Common myeloid progenitor, CD34-positive (primary cell): Measurements from ENCODE around the gene FSD1.
A peak's percentile ranks its signal among the peaks of the same experiment; 100 is the strongest.
"Not testable (repeated sequence)": the region's sequence is repeated elsewhere in the genome, so short reads cannot be mapped to it uniquely, and the experiment has no call there.

ENCODE experiments used
- CTCF ChIA-PET: fragments of 350-600 bp; sonication (Branson Sonifier 250); formaldehyde crosslinking; loops from one replicate; lab custom pipeline; 2021; ENCODE audit warnings: antibody characterized with exemption; lab: Charles Lee
- POLR2A ChIA-PET: fragments of 350-600 bp; sonication (Branson Sonifier 250); formaldehyde crosslinking; loops from one replicate; lab custom pipeline; 2021; ENCODE audit warnings: antibody characterized with exemption; lab: Charles Lee
- DNase-seq, 3 donors: peaks; one replicate each; pipeline versions ENCODE4 v3.0.0 to v3.0.0-alpha.2; 2013
- H3K27ac ChIP-seq, 2 experiments: 1 replicate in 1 of 2; 2 replicates in 1 of 2; pipeline ENCODE4 v1.7.0; 2013; ENCODE audit warnings: inconsistent platforms in 2 of 2, low read length in 2 of 2, mild to moderate bottlenecking in 2 of 2, low read depth in 1 of 2, moderate library complexity in 1 of 2; ENCODE audit not compliant: severe bottlenecking in 2 of 2, insufficient read depth in 1 of 2, poor library complexity in 1 of 2
- H3K27me3 ChIP-seq, 5 experiments: replicated peaks in 2 of 5; 1 replicate in 3 of 5; 2 replicates in 2 of 5; pipeline versions ENCODE4 v1.6.1 to v1.7.0; 2013; ENCODE audit warnings: low read length in 4 of 5, mild to moderate bottlenecking in 2 of 5, moderate library complexity in 2 of 5, inconsistent platforms in 1 of 5; ENCODE audit not compliant: insufficient read depth in 5 of 5, control insufficient read depth in 4 of 5
- H3K36me3 ChIP-seq, 4 experiments: 1 replicate in 2 of 4; 2 replicates in 2 of 4; pipeline versions ENCODE4 v1.6.1 to v1.7.0; 2013; ENCODE audit warnings: low read length in 3 of 4, control low read depth in 1 of 4, mild to moderate bottlenecking in 1 of 4; ENCODE audit not compliant: control insufficient read depth in 4 of 4, insufficient read depth in 4 of 4
- H3K4me1 ChIP-seq, 4 experiments: 1 replicate in 3 of 4; 2 replicates in 1 of 4; pipeline versions ENCODE4 v1.6.1 to v1.7.1; 2013; ENCODE audit warnings: low read length in 3 of 4, mild to moderate bottlenecking in 3 of 4, control low read depth in 1 of 4, inconsistent platforms in 1 of 4, moderate library complexity in 1 of 4; ENCODE audit not compliant: control insufficient read depth in 4 of 4, insufficient read depth in 4 of 4; ENCODE audit errors: control extremely low read depth in 1 of 4
- H3K4me3 ChIP-seq, 7 experiments: 1 replicate in 4 of 7; 2 replicates in 3 of 7; pipeline versions ENCODE4 v1.5.1 to v1.7.0; 2013; ENCODE audit warnings: mild to moderate bottlenecking in 7 of 7, low read length in 6 of 7, moderate library complexity in 6 of 7, inconsistent platforms in 2 of 7, low read depth in 2 of 7, control low read depth in 1 of 7; ENCODE audit not compliant: insufficient read depth in 4 of 7, control insufficient read depth in 1 of 7; ENCODE audit errors: extremely low read depth in 1 of 7
- H3K9me3 ChIP-seq, 5 experiments: 1 replicate in 4 of 5; 2 replicates in 1 of 5; pipeline versions ENCODE4 v1.6.1 to v1.7.1; 2013; ENCODE audit warnings: low read length in 4 of 5, mild to moderate bottlenecking in 2 of 5, inconsistent platforms in 1 of 5, low read depth in 1 of 5, moderate library complexity in 1 of 5; ENCODE audit not compliant: control insufficient read depth in 4 of 5, insufficient read depth in 2 of 5; ENCODE audit errors: control extremely low read depth in 1 of 5
- WGBS: methylation state at CpG from one replicate; pipeline ENCODE4 v1.1.5; 2013; ENCODE audit not compliant: insufficient coverage; 5-methylcytosine and 5-hydroxymethylcytosine counted together

The FSD1 gene

DNA sequence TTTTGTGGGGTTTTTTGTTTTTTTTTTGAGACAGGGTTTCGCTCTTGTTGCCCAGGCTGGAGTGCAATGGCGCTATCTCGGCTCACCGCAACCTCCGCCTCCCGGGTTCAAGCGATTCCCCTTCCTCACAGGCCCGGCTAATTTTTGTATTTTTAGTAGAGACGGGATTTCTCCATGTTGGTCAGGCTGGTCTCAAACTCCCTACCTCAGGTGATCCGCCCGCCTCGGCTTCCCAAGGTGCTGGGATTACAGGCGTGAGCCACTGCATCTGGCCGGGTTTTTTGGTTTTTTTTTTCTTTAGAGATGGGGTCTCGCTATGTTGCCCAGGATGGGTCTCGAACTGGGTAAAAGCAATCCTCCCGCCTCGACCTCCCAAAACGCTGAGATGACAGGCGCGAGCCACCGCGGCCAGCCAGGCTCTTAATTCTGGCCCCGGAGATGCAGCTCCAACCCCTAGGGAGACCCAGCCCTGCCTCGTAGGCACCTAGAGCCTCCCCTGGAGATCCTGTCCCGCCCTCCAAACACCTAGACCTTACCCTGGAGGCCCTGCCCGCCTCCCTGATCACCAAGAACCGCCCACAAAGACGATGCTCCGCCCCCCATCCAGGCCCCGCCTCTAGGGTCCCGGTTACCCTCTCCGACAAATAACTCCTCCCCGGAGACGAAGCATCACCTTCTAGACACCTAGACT, 24.7 kb downstream of the FSD1 start:
- H3K9me3 ChIP-seq, H3K27ac ChIP-seq, POLR2A ChIA-PET, H3K36me3 ChIP-seq: not testable (repeated sequence)
- peak in 2 of 3 donors; percentile 32 to 36 for DNase-seq
- Histone ChIP-seq H3K27me3 (peaks cover 0 to 20% (median 7%) of the 10 kb centered on the region in 5 experiments), H3K4me3 (peak overlapping the region; percentile 32 to 73 (median 62)), H3K4me1 (peaks cover 0 to 27% (median 24%) of the 10 kb centered on the region in 4 experiments)
- CTCF ChIA-PET, result interaction anchor here (0.8 to 1.4 kb wide), 2 partner anchors 10 to 61 kb away, joined by 3 read pairs; no protein-coding TSS in a partner anchor
- 47% methylated on average over 33 of the region's 35 CpGs for WGBS

- 98% methylated on average over 14 of the region's 19 CpGs for WGBS
- POLR2A ChIA-PET, result no interaction called here
These were observed 25.5 kb downstream of the FSD1 start for GRCh38 chr19:4329858-4330257.

DNA sequence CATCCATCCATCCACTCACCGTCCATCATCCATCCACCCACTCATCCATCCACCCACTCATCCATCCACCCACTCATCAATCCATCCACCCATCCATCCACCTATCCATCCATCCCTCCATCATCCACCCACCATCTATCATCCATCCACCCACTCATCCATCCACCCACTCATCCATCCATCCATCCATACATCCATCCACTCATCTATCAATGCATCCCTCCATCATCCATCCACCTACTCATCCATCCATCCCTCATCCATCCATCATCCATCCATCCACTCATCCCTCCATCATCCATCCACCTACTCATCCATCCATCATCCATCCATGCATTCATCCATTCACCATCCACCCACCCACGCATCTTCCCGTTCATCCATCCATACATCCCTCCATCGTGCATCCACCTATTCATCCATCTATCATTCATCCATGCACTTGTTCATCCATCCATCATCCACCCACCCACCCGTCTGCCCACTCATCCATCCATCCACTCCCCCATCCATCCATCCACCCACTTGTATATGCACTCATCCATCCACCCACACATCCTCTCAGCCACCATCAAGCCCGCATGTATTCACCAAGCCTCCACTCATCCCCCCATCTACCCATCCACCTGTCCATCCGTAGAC, 30.7 kb downstream of the FSD1 start:
- WGBS, result 95% methylated on average over 7 of the region's 7 CpGs
- H3K27ac ChIP-seq, result no peak overlapping the region
- CTCF ChIA-PET, result no interaction called here
- no peak for DNase-seq
- H3K4me1 ChIP-seq, result peaks cover 0 to 13% (median 10%) of the 10 kb centered on the region in 4 experiments
- H3K9me3 ChIP-seq, result no peaks in the 10 kb centered on the region
- POLR2A ChIA-PET, result no interaction called here
- no peak overlapping the region for H3K4me3 ChIP-seq
- peaks cover 0 to 2% (median 0%) of the 10 kb centered on the region in 4 experiments for H3K36me3 ChIP-seq
- no peaks in the 10 kb centered on the region for H3K27me3 ChIP-seq

More at GRCh38 chr19:4329858-4330257, 25.5 kb downstream of the FSD1 start:
- H3K9me3 ChIP-seq, result no peaks in the 10 kb centered on the region
- peaks cover 0 to 20% (median 7%) of the 10 kb centered on the region in 5 experiments for H3K27me3 ChIP-seq
- DNase-seq, result no peak
- H3K4me1 ChIP-seq, result peaks cover 0 to 27% (median 24%) of the 10 kb centered on the region in 4 experiments
- H3K4me3 ChIP-seq, result no peak overlapping the region
- peaks cover 0 to under 1% (median 0%) of the 10 kb centered on the region in 4 experiments for H3K36me3 ChIP-seq
- CTCF ChIA-PET, result interaction anchor here (0.8 to 1.4 kb wide), 2 partner anchors 10 to 62 kb away, joined by 3 read pairs; no protein-coding TSS in a partner anchor
- H3K27ac ChIP-seq, result no peak overlapping the region

GRCh38 chr19:4337906-4338440, 33.6 kb downstream of the FSD1 start:
- no peaks in the 10 kb centered on the region for H3K9me3 ChIP-seq
- H3K27me3 ChIP-seq, result no peaks in the 10 kb centered on the region
- peak; percentile 29 to 60 (median 49) for DNase-seq
- H3K4me1 ChIP-seq, result peaks cover 0 to 20% (median 17%) of the 10 kb centered on the region in 4 experiments
- 10% methylated on average over 9 of the region's 14 CpGs for WGBS
- CTCF ChIA-PET, result no interaction called here
- peaks cover 0 to 2% (median 0%) of the 10 kb centered on the region in 4 experiments for H3K36me3 ChIP-seq
- peak overlapping the region; percentile 7 to 89 (median 69) for H3K4me3 ChIP-seq
- POLR2A ChIA-PET, result interaction anchor here (0.7 to 1.2 kb wide), 2 partner anchors 8 to 946 kb away, joined by 3 to 4 read pairs; no protein-coding TSS in a partner anchor
- H3K27ac ChIP-seq, result peak overlapping the region; percentile 12 to 40

- DNase-seq, result peak in 1 of 3 donors; percentile 32
- ChIA-PET POLR2A (interaction anchor here (0.7 to 1.2 kb wide), 2 partner anchors 7 to 946 kb away, joined by 3 to 4 read pairs; no protein-coding TSS in a partner anchor), CTCF (interaction anchor here (1.0 to 1.3 kb wide), 2 partner anchors 9 to 18 kb away, joined by 3 to 4 read pairs; no protein-coding TSS in a partner anchor)
These were observed 34.3 kb downstream of the FSD1 start, which contains the start of gene STAP2 for GRCh38 chr19:4338441-4339355. Gene STAP2, minus strand, starts transcription at chr19:4338827. Its CDS starts 74 bp downstream, at chr19:4338753.

GRCh38 chr19:4342314-4342614, 37.9 kb downstream of the FSD1 start:
- peaks cover 0 to 32% (median 28%) of the 10 kb centered on the region in 4 experiments for H3K4me1 ChIP-seq
- peaks cover 0 to 7% (median 4%) of the 10 kb centered on the region in 4 experiments for H3K36me3 ChIP-seq
- POLR2A ChIA-PET, result interaction anchor here (1.1 to 1.2 kb wide), 2 partner anchors 52 to 95 kb away, joined by 3 to 4 read pairs; partner anchors contain the start of gene YJU2
- H3K27me3 ChIP-seq, result no peaks in the 10 kb centered on the region
- CTCF ChIA-PET, result interaction anchor here (0.7 to 2.4 kb wide), 6 partner anchors 11 to 139 kb away, joined by 3 to 21 read pairs (median 3); partner anchors contain the start of gene YJU2
- H3K27ac ChIP-seq, result peak overlapping the region; percentile 60 to 70
- peak overlapping the region; percentile 47 to 85 (median 73) for H3K4me3 ChIP-seq
- no peak for DNase-seq
- 11% methylated on average over 8 of the region's 10 CpGs for WGBS
- no peaks in the 10 kb centered on the region for H3K9me3 ChIP-seq

More at GRCh38 chr19:4338441-4339355, 34.3 kb downstream of the FSD1 start, which contains the start of gene STAP2:
- Histone ChIP-seq H3K4me3 (peak within 1 kb of the TSS; percentile 7 to 89 (median 69)), H3K4me1 (peaks cover 0 to 23% (median 19%) of the 10 kb centered on the region in 4 experiments), H3K36me3 (peaks cover 0 to 2% (median 0%) of the 10 kb centered on the region in 4 experiments), H3K9me3 (no peaks in the 10 kb centered on the region), H3K27ac (peak within 1 kb of the TSS; percentile 12 to 40), H3K27me3 (no peaks in the 10 kb centered on the region)
- 68% methylated on average over 16 of the region's 27 CpGs for WGBS
